Activated gamma-delta T cell treated with Interleukin-2 at 50 U/mL for 16 hours (primary cell): ENCODE data around the gene MYEOV.

ENCODE experiments used
- DNase-seq: peaks from one replicate; pipeline ENCODE4 v3.0.0-alpha.2; 2020

MYEOV gene

GRCh38 chr11:69288883-69289242 is 5.1 kb upstream of the MYEOV start:
- DNase-seq: no peak

GRCh38 chr11:69290806-69291205 is 3.1 kb upstream of the MYEOV start:
- DNase-seq: no peak

- DNase-seq: no peak
Observed at GRCh38 chr11:69291459-69292110, 2.4 kb upstream of the MYEOV start.

DNA sequence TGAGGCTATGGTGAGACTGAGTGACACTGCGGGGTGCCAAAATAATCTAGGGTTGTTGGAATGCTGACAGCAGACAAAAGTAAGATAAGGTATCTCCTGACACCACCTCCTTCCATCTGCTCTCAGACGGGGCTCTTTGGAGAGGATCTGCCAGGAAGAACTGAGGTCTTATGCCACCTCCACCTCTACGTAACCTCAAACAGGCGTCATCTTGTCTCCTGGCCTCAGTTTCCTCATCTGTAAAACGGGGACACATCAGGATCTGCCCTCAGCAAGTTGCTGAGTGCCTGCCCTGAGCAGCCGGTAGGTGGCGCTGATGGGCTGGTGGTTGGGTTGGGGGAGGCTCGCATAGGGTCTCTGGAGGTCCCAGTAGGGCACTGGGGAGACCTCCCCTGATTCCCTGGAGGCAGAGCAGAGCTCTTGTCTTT is 1.7 kb upstream of the MYEOV start:
- DNase-seq: peak; percentile 52

DNA sequence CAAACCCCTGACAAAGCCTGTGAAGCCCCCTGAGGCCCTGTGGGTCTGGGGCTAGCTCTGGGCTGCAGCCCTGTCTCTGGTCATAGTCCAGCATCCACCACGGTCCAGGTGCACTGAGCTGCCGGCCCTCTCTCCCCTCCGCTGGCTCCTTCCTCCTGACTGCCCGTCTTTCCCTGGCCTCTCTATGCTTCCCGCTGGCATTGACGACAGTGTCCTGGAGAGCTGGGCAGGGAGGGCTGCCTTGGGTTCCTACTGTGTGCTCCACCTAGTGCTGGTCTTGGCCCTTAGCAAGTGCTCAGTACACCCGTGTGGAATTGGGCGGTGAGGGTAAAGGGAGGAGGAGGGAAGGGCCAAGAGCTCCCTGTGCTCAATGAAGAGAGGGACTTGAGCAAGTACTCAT is 868 bp upstream of the MYEOV start:
- DNase-seq: no peak

DNA sequence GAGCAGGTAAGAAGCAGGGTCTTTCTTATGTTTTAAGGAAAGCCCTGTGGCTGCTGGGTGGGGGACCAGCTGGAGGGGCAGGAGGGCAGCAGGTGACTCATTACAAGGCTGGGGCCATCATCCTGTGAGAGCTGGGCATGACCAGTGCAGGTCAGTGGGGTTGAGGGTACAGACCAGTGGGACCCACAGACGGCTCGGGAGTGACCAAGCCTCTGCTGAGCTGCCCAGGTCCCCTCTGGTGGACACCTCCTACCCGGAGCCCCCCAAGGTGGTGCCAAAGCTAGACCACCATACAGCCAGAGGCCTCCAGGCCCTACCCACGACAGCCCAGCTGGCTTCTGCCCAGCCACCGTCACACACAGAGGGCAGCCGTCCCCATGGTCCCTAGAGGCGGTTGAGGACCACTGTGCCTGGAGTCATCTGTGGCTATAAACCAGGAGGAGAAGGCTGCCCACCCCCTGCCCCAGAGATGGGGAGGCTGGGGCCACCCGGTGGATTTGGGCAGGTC is 670 bp downstream of the MYEOV start:
- DNase-seq: no peak

GRCh38 chr11:69295079-69295994 is 1.4 kb downstream of the MYEOV start:
- DNase-seq: no peak

GRCh38 chr11:69295995-69296889 is 2.3 kb downstream of the MYEOV start:
- DNase-seq: no peak

GRCh38 chr11:69296890-69297786 is 3.2 kb downstream of the MYEOV start:
- peak; percentile 87 for DNase-seq

GRCh38 chr11:69297787-69298266 is 3.9 kb downstream of the MYEOV start:
- DNase-seq: no peak

DNA sequence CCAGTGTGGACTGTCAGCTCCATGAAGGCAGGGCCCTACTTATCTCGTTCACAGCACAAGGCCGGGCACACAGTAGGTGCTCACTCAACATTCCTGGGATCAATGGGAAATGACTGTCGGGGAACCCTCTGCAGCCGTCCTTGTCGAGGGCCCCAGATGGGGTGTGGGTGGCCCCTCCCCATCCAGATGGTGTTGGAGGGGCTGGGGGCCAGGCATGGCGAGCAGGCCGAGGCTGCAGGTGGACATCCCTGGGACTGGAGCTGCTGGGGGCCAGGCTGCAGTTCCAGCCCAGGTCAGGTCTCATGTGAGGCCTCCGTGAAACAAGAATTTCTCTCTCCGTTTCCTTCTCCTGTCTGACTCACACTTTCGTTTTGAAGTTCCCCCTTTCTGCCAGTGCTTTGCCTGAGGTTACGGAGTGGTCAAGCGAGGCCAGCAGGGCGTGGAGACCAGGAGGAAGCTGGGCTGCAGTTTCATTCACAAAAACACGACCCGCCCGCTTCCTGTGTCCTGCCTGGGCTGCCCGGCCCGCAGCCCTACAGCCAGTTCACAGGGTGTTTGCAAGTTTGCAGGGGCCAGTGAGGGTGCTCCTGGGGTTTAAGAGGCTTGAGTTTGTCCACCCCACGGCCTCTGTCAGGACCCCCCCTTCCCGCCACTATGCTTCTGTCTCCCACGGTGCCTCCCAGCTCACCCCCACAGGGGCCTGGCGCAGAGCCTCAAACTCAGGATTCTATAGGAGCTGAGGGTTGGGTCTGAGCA is 4.5 kb downstream of the MYEOV start:
- no peak for DNase-seq

- DNase-seq: no peak
Observed at GRCh38 chr11:69299023-69299461, 5.1 kb downstream of the MYEOV start.

- no peak for DNase-seq
Observed at GRCh38 chr11:69299572-69299971, 5.6 kb downstream of the MYEOV start.

DNA sequence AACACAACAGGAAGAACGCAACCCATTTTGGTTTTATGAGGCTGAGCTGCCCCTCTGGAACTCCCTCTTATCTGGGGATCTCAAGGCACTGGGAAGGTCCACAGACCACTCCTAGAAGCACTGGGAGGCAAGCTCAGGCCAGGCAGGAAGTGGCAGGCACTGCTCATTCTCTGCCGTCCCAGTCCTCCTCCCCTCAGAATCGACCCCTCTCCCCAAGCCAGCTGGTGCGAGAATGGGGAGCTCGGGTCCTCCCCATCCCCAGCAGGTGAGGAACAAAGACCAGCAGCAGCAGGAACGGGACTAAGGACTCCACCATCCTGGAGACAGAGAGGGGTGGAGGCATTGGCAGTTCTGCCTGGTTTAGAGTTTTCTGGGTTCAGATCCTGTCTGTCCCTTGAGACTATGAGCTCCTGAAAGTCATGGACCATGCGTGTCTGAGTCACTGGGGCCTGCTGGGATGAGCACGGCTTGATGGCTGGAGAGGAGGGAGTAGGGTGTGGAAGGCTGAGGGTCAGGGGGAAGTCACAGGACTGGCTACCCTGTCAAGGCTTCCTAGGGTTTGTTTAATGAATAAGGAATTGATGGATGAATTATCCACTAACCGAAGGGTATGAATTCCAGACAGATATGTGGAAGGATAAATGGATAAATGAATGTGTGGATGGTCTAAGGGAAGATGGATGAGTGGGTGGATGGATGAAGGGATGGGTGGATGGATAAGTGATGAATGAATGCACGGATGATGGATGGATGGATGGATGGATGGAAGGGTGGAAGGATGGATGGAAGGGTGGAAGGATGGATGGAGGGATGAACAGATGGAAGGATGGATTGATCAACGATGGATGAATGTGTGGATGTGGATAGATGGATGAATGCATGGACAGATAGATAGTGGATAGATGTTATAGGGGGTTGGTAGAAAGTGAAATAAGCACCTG is 6.4 kb downstream of the MYEOV start:
- no peak for DNase-seq

DNA sequence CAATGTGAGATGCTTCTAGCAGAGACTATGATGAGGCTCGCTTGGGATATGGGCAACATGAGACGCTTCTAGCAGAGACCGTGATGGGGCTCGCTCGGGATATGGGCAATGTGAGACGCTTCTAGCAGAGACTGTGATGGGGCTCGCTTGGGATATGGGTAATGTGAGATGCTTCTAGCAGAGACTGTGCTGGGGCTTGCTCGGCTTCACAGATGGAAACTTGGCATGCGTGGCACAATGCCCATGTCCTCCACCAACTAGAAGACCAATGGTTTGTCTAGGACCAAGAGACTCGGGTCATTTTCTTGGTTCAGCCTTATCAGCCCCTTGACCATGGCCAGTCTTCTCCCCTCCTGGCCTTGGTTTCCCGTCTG is 7.1 kb downstream of the MYEOV start:
- no peak for DNase-seq

DNA sequence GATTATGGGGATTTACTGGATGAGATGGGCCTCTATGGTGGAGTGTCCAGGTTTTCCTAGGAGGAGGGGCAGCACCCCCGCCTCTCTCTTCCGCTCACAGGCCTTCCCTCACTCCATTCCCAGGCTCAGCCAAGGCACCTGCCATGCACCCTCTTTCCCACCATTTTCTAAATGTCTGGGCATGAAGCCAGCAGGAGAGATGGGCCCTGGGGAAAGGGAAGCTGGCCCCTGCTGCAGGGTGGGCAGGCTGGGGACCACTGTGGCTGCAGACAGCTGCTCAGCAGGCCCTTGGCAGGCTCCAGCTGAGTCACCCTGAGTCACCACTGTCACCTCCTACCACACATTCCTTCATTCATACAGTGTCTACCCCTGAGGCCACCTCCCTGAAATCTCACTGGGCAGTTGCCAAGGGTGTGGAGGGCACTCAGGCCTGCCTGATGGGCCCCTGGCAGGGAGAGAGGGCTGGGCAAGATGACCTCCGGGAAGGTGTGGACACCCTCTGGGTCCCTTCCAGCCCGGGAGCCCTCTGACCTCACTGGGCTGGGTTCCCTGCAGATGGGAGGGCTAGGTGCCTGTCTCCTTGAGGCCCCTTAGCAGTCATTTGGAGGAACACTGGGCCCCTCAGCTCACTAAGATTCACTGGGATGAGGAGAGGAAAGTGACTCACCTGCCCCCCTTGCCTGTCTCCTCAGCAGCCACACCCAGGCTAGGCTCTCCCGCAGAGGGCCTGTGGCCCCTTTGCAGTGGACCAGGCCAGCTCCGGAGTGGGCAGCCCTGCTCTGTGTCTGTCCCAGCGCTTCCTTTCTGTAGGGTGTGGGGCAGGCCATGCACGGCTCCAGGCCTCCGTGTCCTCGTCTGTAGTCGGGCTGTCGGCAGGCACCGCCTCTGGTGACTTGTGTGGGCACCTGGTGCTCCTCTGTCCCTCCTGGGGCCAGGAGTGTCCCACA is 7.8 kb downstream of the MYEOV start:
- no peak for DNase-seq

- DNase-seq: no peak
Observed at GRCh38 chr11:69302447-69303020, 8.6 kb downstream of the MYEOV start.

- no peak for DNase-seq
Observed at GRCh38 chr11:69303427-69303826, 9.5 kb downstream of the MYEOV start.
